GM23248 (cell line): ENCODE measurements around the gene MCM3.

Experiments used
- EZH2 ChIP-seq: fragments of 200-600 bp; sonication (generic); IDR thresholded peaks from 2 replicates; pipeline ENCODE4 v1.6.1; 2018; ENCODE audit warnings: antibody characterized with exemption, mild to moderate bottlenecking; ENCODE audit not compliant: insufficient read depth, poor library complexity, severe bottlenecking
- EZH2phosphoT487 ChIP-seq: fragments of 200-600 bp; sonication (generic); IDR thresholded peaks from 2 replicates; pipeline ENCODE4 v1.6.1; 2018; ENCODE audit warnings: antibody characterized with exemption, moderate library complexity, mild to moderate bottlenecking, low read depth; ENCODE audit not compliant: insufficient read depth

GRCh38 chr6:52301326-52301725 is 16.8 kb upstream of the MCM3 start:
- TF ChIP-seq EZH2 (no peak), EZH2phosphoT487 (no peak)
